ENCODE data around the gene DNAH10. TPM values are rescaled to one million over a fixed set of nuclear protein-coding genes. Genes with fewer than 3 reads are reported as not detected.

Gene DNAH10
- total RNA-seq, 1 experiment from 2014 or later: 0.17 TPM

DNA sequence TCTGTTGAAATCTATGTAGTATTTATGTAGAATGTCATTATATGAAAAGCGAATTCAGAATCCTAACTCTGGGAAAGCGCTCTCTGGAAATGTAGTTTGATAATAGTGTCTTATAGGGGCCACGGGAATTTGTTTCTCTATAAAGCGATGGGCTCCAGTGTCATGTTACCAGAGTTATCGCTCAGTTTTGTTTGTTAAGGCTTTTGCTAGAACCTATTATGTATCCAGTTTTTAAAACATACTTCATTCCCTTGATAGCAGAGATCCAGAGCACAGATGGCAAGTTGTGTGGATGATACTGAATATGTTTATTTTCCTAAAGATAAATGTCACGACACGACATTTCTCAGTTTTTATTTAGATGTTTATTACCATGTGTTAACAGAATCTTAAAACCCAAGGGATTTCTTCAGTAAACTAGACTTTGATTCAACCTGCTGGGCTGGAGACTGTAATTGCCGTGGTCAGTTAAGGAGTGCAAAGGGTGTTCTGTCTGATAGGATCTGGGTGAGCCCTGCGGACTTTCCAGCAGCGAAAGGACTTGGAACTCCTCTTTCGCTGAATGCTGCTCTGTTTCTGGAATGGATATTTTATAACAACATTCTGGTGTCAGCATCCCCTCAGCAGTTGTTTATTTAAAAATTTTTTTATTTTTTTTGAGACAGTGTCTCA, 1.7 kb upstream of the DNAH10 start:
- WGBS (ENCODE audit: extremely low coverage, insufficient read length, low lambda C conversion rate): no CpG with 5 or more reads among the region's 11 CpGs
- no peak overlapping the region for H2BK5ac ChIP-seq (ENCODE audit: insufficient read length, low read length)

More for the DNA sequence above, 1.7 kb upstream of the DNAH10 start:
- H3K27me3 ChIP-seq (ENCODE audit: insufficient read depth, low read length): no peaks in the 10 kb centered on the region
- H3K9me3 ChIP-seq (ENCODE audit: control insufficient read depth, low read depth, low read length): no peaks in the 10 kb centered on the region
- H2BK12ac ChIP-seq (ENCODE audit: insufficient read length, low read depth, low read length): no peak overlapping the region
- no peaks in the 10 kb centered on the region for H3K79me2 ChIP-seq (ENCODE audit: insufficient read depth, low read length)
- no peak for DNase-seq
- no peak overlapping the region for H4K8ac ChIP-seq (replicated peaks; ENCODE audit: insufficient read length, low read depth, low read length)
- peaks cover 13% of the 10 kb centered on the region for H3K23me2 ChIP-seq (ENCODE audit: insufficient read length, low read depth, low read length, poor library complexity, severe bottlenecking)
- no peaks in the 10 kb centered on the region for H3K4me1 ChIP-seq (ENCODE audit: insufficient read depth, low read length)
- H3K18ac ChIP-seq (ENCODE audit: insufficient read length, low read depth, low read length): no peak overlapping the region
- no peak overlapping the region for H3K4me2 ChIP-seq (ENCODE audit: insufficient read depth, insufficient read length, low read length)
- Mint-ChIP-seq H3K4me1 (peaks cover 8 to 9% of the 10 kb centered on the region in 2 experiments), H3K9me3 (no peaks in the 10 kb centered on the region), H3K27me3 (ENCODE audit: low read depth) (peaks cover 8% of the 10 kb centered on the region), H3K4me3 (no peak overlapping the region; a peak in 1 of 5 replicates), H3K27ac (no peak overlapping the region), H3K36me3 (ENCODE audit: insufficient read depth in 1 of 3, low read depth in 3 of 3) (peaks cover 6 to 26% (median 15%) of the 10 kb centered on the region in 3 experiments; a peak in 6 of 7 replicates)
- H4K91ac ChIP-seq (ENCODE audit: insufficient read length, low read depth, low read length): no peak overlapping the region
- no peak overlapping the region for H3K27ac ChIP-seq (ENCODE audit: insufficient read length, low read depth, low read length)
- no peak overlapping the region for H2AK5ac ChIP-seq (ENCODE audit: insufficient read length, low read length)
- no peak overlapping the region for H3K14ac ChIP-seq (ENCODE audit: insufficient read depth, low read length)
- H2BK120ac ChIP-seq (ENCODE audit: low read depth, low read length, poor library complexity, severe bottlenecking): no peak overlapping the region
- H2BK15ac ChIP-seq (ENCODE audit: low read depth, low read length): no peak overlapping the region
- H2BK20ac ChIP-seq (ENCODE audit: low read depth, low read length, poor library complexity, severe bottlenecking): no peak overlapping the region
- no peak overlapping the region for H2AFZ ChIP-seq (ENCODE audit: low read length)
- H3K9ac ChIP-seq (ENCODE audit: extremely low read depth, insufficient read length, low read length): no peak overlapping the region
- no peak overlapping the region for H3T11ph ChIP-seq (ENCODE audit: low read length)
- no peak overlapping the region for H3K56ac ChIP-seq (ENCODE audit: insufficient read length, low read depth, low read length)
- no peaks in the 10 kb centered on the region for H4K20me1 ChIP-seq (ENCODE audit: control insufficient read depth, insufficient read depth, insufficient read length)
- no peak for TF ChIP-seq CTCF (conservative IDR thresholded peaks at IDR 0.05)
- no peak overlapping the region for H3K4ac ChIP-seq (ENCODE audit: low read depth, low read length)
- H3K23ac ChIP-seq (ENCODE audit: insufficient read length, low read depth, low read length): no peak overlapping the region
- H4K5ac ChIP-seq (ENCODE audit: insufficient read length, low read depth, low read length): no peak overlapping the region
- no peaks in the 10 kb centered on the region for H3K79me1 ChIP-seq (ENCODE audit: insufficient read depth, low read depth, low read length, poor library complexity, severe bottlenecking)

All from H9 (cell line).